IMR-90 (cell line): ENCODE data around the gene TMEM35A. TPM values are rescaled to one million over a fixed set of nuclear protein-coding genes. Genes with fewer than 3 reads are reported as not detected.

Experiments used
- ATAC-seq: fragments of 200-7000 bp; cut with Tn5 transposase; 2 replicates; pipeline ENCODE4 v1.9.1; 2020; ENCODE audit warnings: low read depth, mild to moderate bottlenecking, moderate library complexity
- BruUV-seq: library from RNA; stranded (reverse); fragments of 400-500 nt; replicated peaks from 2 replicates; lab custom pipeline; 2021; lab: Mats Ljungman, UMichigan
- CTCF ChIA-PET: fragments of 300-600 bp; formaldehyde crosslinking; extraction: SDS; loops from one replicate; lab custom pipeline; 2021; ENCODE audit warnings: antibody characterized with exemption; lab: Yijun Ruan, JAX
- POLR2A ChIA-PET: fragments of 300-600 bp; sonication (Branson Sonifier 250); formaldehyde crosslinking; loops from one replicate; lab custom pipeline; 2022; ENCODE audit warnings: antibody characterized with exemption; ENCODE audit not compliant: unreplicated experiment; lab: Charles Lee
- DNase-seq: peaks from one replicate; pipeline ENCODE4 v3.0.0; 2013
- H2AFZ ChIP-seq: replicated peaks from 2 replicates; pipeline ENCODE3; 2013; ENCODE audit warnings: low read length, mild to moderate bottlenecking; ENCODE audit not compliant: poor library complexity
- H2AK5ac ChIP-seq: 2 replicates; pipeline ENCODE4 v1.6.1; 2013; ENCODE audit warnings: low read depth, low read length, inconsistent platforms
- H2AK9ac ChIP-seq: replicated peaks from 2 replicates; pipeline ENCODE3; 2013; ENCODE audit warnings: mild to moderate bottlenecking, low read depth, low read length, moderate library complexity; ENCODE audit not compliant: poor library complexity
- H2BK120ac ChIP-seq: 2 replicates; pipeline ENCODE4 v1.6.1; 2013; ENCODE audit warnings: low read depth, low read length, inconsistent platforms
- H2BK15ac ChIP-seq: 3 replicates; pipeline ENCODE4 v1.6.1; 2013; ENCODE audit warnings: low read depth, low read length, inconsistent platforms
- H2BK20ac ChIP-seq: 2 replicates; pipeline ENCODE4 v1.6.1; 2013; ENCODE audit warnings: low read depth, mild to moderate bottlenecking, inconsistent platforms, low read length, moderate library complexity
- H2BK5ac ChIP-seq: 2 replicates; pipeline ENCODE4 v1.6.1; 2013; ENCODE audit warnings: mild to moderate bottlenecking, low read depth, low read length, inconsistent platforms; ENCODE audit not compliant: poor library complexity, severe bottlenecking
- H3K14ac ChIP-seq: replicated peaks from 2 replicates; pipeline ENCODE4 v1.6.1; 2013; ENCODE audit warnings: low read depth, low read length, inconsistent platforms
- H3K18ac ChIP-seq: 2 replicates; pipeline ENCODE4 v1.6.1; 2013; ENCODE audit warnings: low read depth, low read length, control low read depth
- H3K23ac ChIP-seq: 2 replicates; pipeline ENCODE4 v1.6.1; 2013; ENCODE audit warnings: low read depth, low read length, inconsistent platforms
- H3K27ac ChIP-seq: 2 replicates; pipeline ENCODE4 v1.5.1; 2013; ENCODE audit warnings: mild to moderate bottlenecking, control low read depth, low read length; ENCODE audit not compliant: insufficient read depth
- H3K27me3 ChIP-seq: 2 replicates; pipeline ENCODE4 v1.6.1; 2013; ENCODE audit warnings: low read length; ENCODE audit not compliant: control insufficient read depth, insufficient read depth
- H3K36me3 ChIP-seq: 2 replicates; pipeline ENCODE4 v1.6.1; 2013; ENCODE audit warnings: low read length, mixed read lengths; ENCODE audit not compliant: control insufficient read depth, insufficient read depth
- H3K4ac ChIP-seq: 2 replicates; pipeline ENCODE4 v1.6.1; 2013; ENCODE audit warnings: low read depth, low read length, inconsistent platforms
- H3K4me1 ChIP-seq: 2 replicates; pipeline ENCODE4 v1.6.1; 2013; ENCODE audit warnings: low read length, mixed read lengths; ENCODE audit not compliant: control insufficient read depth, insufficient read depth
- H3K4me2 ChIP-seq: 2 replicates; pipeline ENCODE4 v1.6.1; 2013; ENCODE audit warnings: low read depth, mild to moderate bottlenecking, control low read depth, low read length, moderate library complexity
- H3K4me3 ChIP-seq: 2 replicates; pipeline ENCODE4 v1.5.1; 2013; ENCODE audit warnings: low read depth, mild to moderate bottlenecking, control low read depth, low read length, moderate library complexity; ENCODE audit not compliant: insufficient read depth
- H3K56ac ChIP-seq: 2 replicates; pipeline ENCODE4 v1.6.1; 2013; ENCODE audit warnings: low read length, inconsistent platforms; ENCODE audit not compliant: insufficient read depth; ENCODE audit errors: extremely low read depth
- H3K79me1 ChIP-seq, 2 experiments: 2 replicates each; pipeline ENCODE4 v1.6.1; 2013; ENCODE audit warnings: low read length in 2 of 2, inconsistent platforms in 1 of 2, low read depth in 1 of 2
- H3K9ac ChIP-seq: 2 replicates; pipeline ENCODE4 v1.6.1; 2013; ENCODE audit warnings: low read depth, low read length, control low read depth
- H3K9me1 ChIP-seq: 2 replicates; pipeline ENCODE4 v1.6.1; 2013; ENCODE audit warnings: low read length, inconsistent platforms; ENCODE audit not compliant: insufficient read depth
- H3K9me3 ChIP-seq: 2 replicates; pipeline ENCODE4 v1.6.1; 2013; ENCODE audit warnings: low read length; ENCODE audit not compliant: control insufficient read depth, insufficient read depth
- H4K20me1 ChIP-seq: 2 replicates; pipeline ENCODE4 v1.6.1; 2013; ENCODE audit warnings: low read length, inconsistent platforms; ENCODE audit not compliant: insufficient read depth
- H4K5ac ChIP-seq: 2 replicates; pipeline ENCODE4 v1.6.1; 2013; ENCODE audit warnings: mild to moderate bottlenecking, low read depth, low read length, control low read depth
- H4K8ac ChIP-seq, 2 experiments: 2 replicates each; pipeline ENCODE4 v1.6.1; 2013; ENCODE audit warnings: low read depth in 2 of 2, low read length in 2 of 2, control low read depth in 1 of 2, inconsistent platforms in 1 of 2
- H4K91ac ChIP-seq: 2 replicates; pipeline ENCODE4 v1.6.1; 2013; ENCODE audit warnings: low read depth, low read length, inconsistent platforms; ENCODE audit not compliant: insufficient read depth
- BHLHE40 ChIP-seq: fragments of 150-350 bp; IDR thresholded peaks from 2 replicates; pipeline ENCODE4 v1.6.1; 2016; ENCODE audit warnings: mild to moderate bottlenecking, low read depth, low read length
- CEBPB ChIP-seq: IDR thresholded peaks from 2 replicates; pipeline ENCODE4 v1.6.1; 2012; ENCODE audit warnings: low read depth, low read length, improper control_type of control experiment
- CHD1 ChIP-seq: IDR thresholded peaks from 2 replicates; pipeline ENCODE4 v1.6.1; 2012; ENCODE audit warnings: low read depth, low read length, improper control_type of control experiment
- CTCF ChIP-seq: conservative IDR thresholded peaks from 2 replicates; pipeline ENCODE4 v1.5.1; 2012; ENCODE audit warnings: mild to moderate bottlenecking, low read depth, low read length, improper control_type of control experiment
- FOS ChIP-seq: fragments of 150-350 bp; IDR thresholded peaks from 2 replicates; pipeline ENCODE4 v1.6.1; 2016; ENCODE audit warnings: low read depth, low read length
- MAZ ChIP-seq: IDR thresholded peaks from 2 replicates; pipeline ENCODE4 v1.6.1; 2012; ENCODE audit warnings: low read depth, mild to moderate bottlenecking, low read length, improper control_type of control experiment, moderate library complexity, borderline replicate concordance
- MXI1 ChIP-seq: IDR thresholded peaks from 2 replicates; pipeline ENCODE4 v1.6.1; 2012; ENCODE audit warnings: low read depth, mild to moderate bottlenecking, low read length, moderate library complexity, borderline replicate concordance
- POLR2A ChIP-seq: IDR thresholded peaks from 2 replicates; pipeline ENCODE4 v1.6.1; 2012; ENCODE audit warnings: mild to moderate bottlenecking, low read depth, low read length
- RCOR1 ChIP-seq: IDR thresholded peaks from 2 replicates; pipeline ENCODE4 v1.6.1; 2012; ENCODE audit warnings: mild to moderate bottlenecking, low read length, improper control_type of control experiment; ENCODE audit not compliant: insufficient replicate concordance
- RFX5 ChIP-seq: IDR thresholded peaks from 2 replicates; pipeline ENCODE4 v1.8.0; 2012; ENCODE audit warnings: low read depth, mild to moderate bottlenecking, low read length, moderate library complexity
- SMC3 ChIP-seq: fragments of 150-350 bp; IDR thresholded peaks from 2 replicates; pipeline ENCODE4 v1.6.1; 2016; ENCODE audit warnings: low read depth, mild to moderate bottlenecking, antibody characterized with exemption, low read length, moderate library complexity
- USF2 ChIP-seq: fragments of 150-350 bp; IDR thresholded peaks from 2 replicates; pipeline ENCODE4 v1.6.1; 2017; ENCODE audit warnings: mild to moderate bottlenecking, antibody characterized with exemption, low read length, low read depth
- WGBS, 2 experiments: methylation state at CpG; one replicate each; pipeline versions ENCODE4 v1.1.5 to v1.1.7; 2013; ENCODE audit warnings: missing lambda C conversion rate in 2 of 2; ENCODE audit not compliant: insufficient read length in 1 of 2; ENCODE audit errors: extremely low coverage in 2 of 2; 5-methylcytosine and 5-hydroxymethylcytosine counted together
- dilution Hi-C: fragments of 300-500 bp; cut with HindIII; formaldehyde crosslinking; loops from one replicate; pipeline ENCODE4 v1.14.3; 2018; ENCODE audit warnings: low sequenced_read_pairs; ENCODE audit not compliant: unreplicated experiment
- in situ Hi-C: fragments of 300-500 bp; cut with MboI; formaldehyde crosslinking; loops from 3 replicates; pipeline ENCODE4 v1.14.3; 2019; ENCODE audit warnings: low sequenced_read_pairs, inconsistent platforms, mixed read lengths
- intact Hi-C: fragments of 100-400 bp; cut with micrococcal nuclease; formaldehyde crosslinking; loops from 2 replicates; pipeline ENCODE4 v1.10.0; 2022
- polyA plus RNA-seq, 3 experiments: library from polyadenylated mRNA; depleted of rRNA; stranded (reverse); fragments of >200 nt; gene quantifications; 2 replicates each; pipeline ENCODE4 v1.2.3, GENCODE V29; 2012; ENCODE audit warnings: low replicate concordance in 1 of 3
- total RNA-seq: library from RNA; depleted of rRNA; stranded (reverse); fragments of >200 nt; gene quantifications from 2 replicates; pipeline ENCODE4 v1.2.3, GENCODE V29; 2012
- TF ChIP-seq, protein P1 (sequence below): fragments of 150-350 bp; IDR thresholded peaks from 2 replicates; pipeline ENCODE4 v1.6.1; 2016; ENCODE audit warnings: low read depth, mild to moderate bottlenecking, low read length, moderate library complexity, borderline replicate concordance

Gene TMEM35A
- total and polyA plus RNA-seq, 2 of the 4 experiments (the other 2 are of a cell fraction) = 11.3 to 14.2 TPM

DNA sequence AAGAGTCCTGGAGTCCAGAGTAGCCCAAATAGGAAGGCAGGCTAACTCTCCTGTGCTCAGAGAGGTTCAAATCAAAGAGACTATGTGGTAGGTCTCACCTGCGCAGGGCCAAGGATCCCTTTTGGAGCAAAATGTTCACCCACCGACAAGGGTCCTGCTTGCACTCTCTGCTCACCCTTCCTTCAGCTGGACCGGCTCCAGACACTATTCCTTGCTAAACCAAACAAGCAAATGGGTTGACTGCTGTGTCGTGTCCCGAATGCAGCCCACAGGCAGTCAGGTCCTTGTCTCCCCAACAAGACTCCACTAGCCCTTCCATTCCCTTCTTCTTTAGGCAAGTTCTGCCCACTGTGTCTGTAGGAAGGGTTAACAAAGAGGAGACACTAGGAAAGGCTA, 27.5 kb upstream of the TMEM35A start:
- TF ChIP-seq MXI1 (no peak), POLR2A (no peak), RFX5 (no peak), CHD1 (no peak), FOS (no peak), SMC3 (no peak), BHLHE40 (no peak), RCOR1 (no peak), USF2 (no peak), CEBPB (no peak), CTCF (no peak), MAZ (no peak)
- TF ChIP-seq, protein P1, sequence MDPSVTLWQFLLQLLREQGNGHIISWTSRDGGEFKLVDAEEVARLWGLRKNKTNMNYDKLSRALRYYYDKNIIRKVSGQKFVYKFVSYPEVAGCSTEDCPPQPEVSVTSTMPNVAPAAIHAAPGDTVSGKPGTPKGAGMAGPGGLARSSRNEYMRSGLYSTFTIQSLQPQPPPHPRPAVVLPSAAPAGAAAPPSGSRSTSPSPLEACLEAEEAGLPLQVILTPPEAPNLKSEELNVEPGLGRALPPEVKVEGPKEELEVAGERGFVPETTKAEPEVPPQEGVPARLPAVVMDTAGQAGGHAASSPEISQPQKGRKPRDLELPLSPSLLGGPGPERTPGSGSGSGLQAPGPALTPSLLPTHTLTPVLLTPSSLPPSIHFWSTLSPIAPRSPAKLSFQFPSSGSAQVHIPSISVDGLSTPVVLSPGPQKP = no peak
- peak overlapping the region; percentile 75 to 94 for H4K8ac ChIP-seq
- H3K14ac ChIP-seq = peak overlapping the region; percentile 95
- no TSS peak for BruUV-seq
- H2AK9ac ChIP-seq = peak overlapping the region; percentile 93
- peak overlapping the region; percentile 90 for H4K5ac ChIP-seq
- peak overlapping the region; percentile 66 for H3K18ac ChIP-seq
- peak overlapping the region; percentile 36; the same call in 1 of the 2 replicates for H2BK20ac ChIP-seq
- no peaks in the 10 kb centered on the region for H3K4me1 ChIP-seq
- H3K79me1 ChIP-seq = peaks cover 0 to 8% of the 10 kb centered on the region in 2 experiments; a peak in 1 of 4 replicates
- H3K36me3 ChIP-seq = no peaks in the 10 kb centered on the region
- 0 out of 2 replicates have a peak overlapping the region, but pooled peaks have one; percentile 37 for H3K56ac ChIP-seq
- peak overlapping the region; percentile 88 for H2AFZ ChIP-seq
- POLR2A ChIA-PET = no interaction called here
- DNase-seq = no peak
- H2BK5ac ChIP-seq = peak overlapping the region; percentile 64
- no peaks in the 10 kb centered on the region for H4K20me1 ChIP-seq
- intact Hi-C loops = no loop called here
- no peaks in the 10 kb centered on the region for H3K27me3 ChIP-seq
- peak overlapping the region; percentile 87 for H3K23ac ChIP-seq
- H2BK15ac ChIP-seq = peak overlapping the region; percentile 57; the same call in 1 of the 3 replicates
- H2AK5ac ChIP-seq = peak overlapping the region; percentile 78
- H2BK120ac ChIP-seq = peak overlapping the region; percentile 85
- CTCF ChIA-PET = no interaction called here
- dilution Hi-C loops = no loop called here
- no CpG with 5 or more reads among the region's 5 CpGs for WGBS, 2 experiments
- ATAC-seq = no peak
- H3K4me2 ChIP-seq = peak overlapping the region; percentile 96
- in situ Hi-C loops = no loop called here
- 0 out of 2 replicates have a peak, but pooled peaks cover 5% of the 10 kb centered on the region for H3K9me1 ChIP-seq
- peak overlapping the region; percentile 94 for H3K4ac ChIP-seq
- peak overlapping the region; percentile 82 for H3K4me3 ChIP-seq
- no peaks in the 10 kb centered on the region for H3K9me3 ChIP-seq
- peak overlapping the region; percentile 67 for H3K27ac ChIP-seq
- H3K9ac ChIP-seq = peak overlapping the region; percentile 79
- H4K91ac ChIP-seq = peak overlapping the region; percentile 72
